DLD1 (cell line): Measurements from ENCODE around the gene ITPK1.
"Not testable (repeated sequence)": the region's sequence is repeated elsewhere in the genome, so short reads cannot be mapped to it uniquely, and the experiment has no call there.

Source experiments
- in situ Hi-C: cut with HindIII; loops from 2 replicates; pipeline ENCODE4 v1.10.0; 2017; ENCODE audit warnings: low sequenced_read_pairs

The ITPK1 gene

DNA sequence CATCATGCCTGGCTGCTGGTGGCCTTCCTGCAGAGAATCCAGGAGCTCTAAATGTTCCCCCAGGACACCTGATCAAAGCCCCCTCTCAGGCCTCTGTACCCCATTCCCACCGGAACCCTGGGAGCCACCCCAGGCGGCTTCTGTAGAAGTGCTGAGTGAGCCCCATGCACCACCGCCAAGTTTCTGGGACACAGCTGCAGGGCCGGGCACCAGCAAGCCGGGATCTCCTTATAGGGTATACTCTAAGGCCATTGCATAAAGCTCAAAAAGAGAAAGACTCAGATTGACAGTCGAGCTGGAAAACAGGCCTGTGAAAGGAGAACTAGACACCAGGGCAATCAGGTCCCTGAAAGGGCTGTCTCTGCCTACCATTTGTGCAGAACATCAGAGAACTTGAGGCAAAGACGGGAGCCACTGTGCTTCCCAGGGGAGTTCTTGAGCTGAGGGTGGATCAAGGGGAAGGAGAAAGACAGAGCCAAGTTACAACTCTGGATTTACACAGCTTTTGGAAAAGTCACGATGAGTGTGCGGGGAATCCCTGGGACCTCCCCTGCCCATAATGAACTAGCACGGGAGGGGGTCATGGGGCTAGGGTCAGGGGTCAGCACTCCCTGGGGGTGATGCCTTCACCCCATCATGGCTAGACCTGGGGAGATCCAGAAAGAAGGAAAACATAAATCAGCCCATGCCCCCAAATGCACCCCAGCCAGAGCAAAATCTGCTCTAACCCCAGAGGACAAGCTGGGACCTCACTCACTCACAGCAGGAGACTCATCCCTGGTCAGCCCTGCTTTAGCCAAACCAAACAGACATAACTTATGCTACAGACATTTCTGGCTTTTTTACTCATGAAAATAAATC lies 51.1 kb downstream of the ITPK1 start:
- in situ Hi-C loops, result no loop called here

DNA sequence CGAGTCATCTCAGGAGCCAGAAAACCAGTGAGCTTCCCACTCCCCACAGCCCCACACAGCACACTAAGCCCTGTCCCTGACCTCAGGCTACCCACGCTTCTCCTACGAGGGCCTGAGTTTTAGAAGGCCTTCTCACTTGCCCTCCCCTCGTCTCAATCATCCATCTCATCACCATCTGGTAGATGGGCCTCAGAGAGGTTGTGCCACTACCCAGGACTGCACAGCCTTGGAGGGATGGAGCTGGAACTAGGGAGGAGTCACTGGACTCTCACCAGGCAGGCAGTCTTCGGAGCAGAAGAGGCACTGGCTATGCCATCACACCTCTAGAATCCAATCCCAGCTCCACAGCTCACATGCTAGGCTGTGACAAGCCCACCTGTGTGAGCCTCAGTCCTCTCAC lies 52.3 kb downstream of the ITPK1 start:
- in situ Hi-C loops, result no loop called here

- in situ Hi-C loops, result no loop called here
Measured at GRCh38 chr14:93062890-93063289, 52.8 kb downstream of the ITPK1 start.

DNA sequence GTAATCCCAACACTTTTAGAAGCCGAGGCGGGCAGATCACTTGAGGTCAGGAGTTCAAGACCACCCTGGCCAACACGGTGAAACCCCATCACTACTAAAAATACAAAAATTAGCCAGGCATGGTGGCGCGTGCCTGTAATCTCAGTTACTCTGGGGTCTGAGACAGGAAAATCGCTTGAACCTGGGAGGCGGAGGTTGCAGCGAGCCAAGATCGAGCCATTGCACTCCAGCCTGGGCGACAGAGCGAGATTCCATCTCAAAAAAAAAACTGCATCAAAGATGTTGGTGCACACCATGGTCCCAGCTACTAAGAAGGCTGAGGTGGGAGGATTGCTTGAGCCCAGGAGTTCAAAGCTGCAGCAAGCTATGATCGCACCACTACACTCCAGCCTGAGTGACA lies 53.7 kb downstream of the ITPK1 start:
- in situ Hi-C loops, result not testable (repeated sequence)

- in situ Hi-C loops, result no loop called here
Measured at GRCh38 chr14:93061380-93062012, 54.2 kb downstream of the ITPK1 start.

DNA sequence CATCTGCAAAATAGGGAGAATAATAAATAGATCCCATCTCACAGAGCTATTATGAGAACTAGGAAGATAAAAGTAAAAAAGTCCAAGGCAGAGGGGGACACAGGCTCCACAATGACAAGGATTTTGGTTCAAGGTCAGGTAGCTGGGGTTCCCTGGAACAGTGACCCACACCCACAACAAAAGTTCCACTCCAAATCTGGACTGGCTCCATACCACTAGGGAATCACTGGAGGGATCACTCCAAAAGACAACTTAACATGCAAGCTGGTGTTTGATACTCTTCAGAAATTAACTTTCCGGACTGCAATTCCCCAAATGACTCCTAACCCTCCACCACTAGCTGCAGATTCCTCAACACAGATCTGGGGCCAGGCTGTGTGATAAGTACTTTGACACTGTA lies 54.9 kb downstream of the ITPK1 start:
- in situ Hi-C loops, result no loop called here

- in situ Hi-C loops, result no loop called here
Measured at GRCh38 chr14:93059917-93060545, 55.7 kb downstream of the ITPK1 start.

- in situ Hi-C loops, result no loop called here
Measured at GRCh38 chr14:93059260-93059659, 56.5 kb downstream of the ITPK1 start.

DNA sequence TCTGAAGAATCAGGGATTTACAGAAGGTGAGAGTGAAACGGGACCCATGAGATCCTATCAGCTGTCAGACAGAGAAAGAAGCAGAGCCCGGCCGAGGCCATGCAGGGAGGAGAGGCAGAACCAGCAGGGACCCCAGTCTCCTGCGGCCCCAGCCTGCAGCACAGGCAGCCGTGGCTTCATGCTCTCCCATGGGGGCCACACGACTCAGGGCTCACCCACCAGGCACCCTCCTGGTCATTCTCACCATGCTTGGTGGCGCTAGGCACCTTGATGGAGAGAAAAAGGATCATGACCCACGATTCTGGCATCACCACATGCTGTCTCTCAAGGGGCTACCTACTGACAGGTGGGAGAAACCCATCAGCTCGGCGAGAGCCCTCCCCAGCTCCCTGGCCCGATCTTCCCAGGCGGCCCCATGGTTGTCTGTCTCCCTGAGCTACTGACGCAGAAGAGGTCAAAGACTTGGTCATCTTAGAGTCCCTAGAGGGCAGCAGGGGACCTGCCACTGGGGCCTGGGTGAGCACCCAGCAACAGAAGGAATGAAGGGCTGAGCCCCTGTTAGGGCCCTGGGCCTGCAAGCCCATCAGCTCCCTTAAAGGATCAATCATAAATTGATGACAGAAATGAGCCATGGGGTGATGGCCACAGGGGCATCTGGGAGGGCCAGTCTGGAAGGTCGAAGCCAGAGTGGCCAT lies 58.0 kb downstream of the ITPK1 start:
- in situ Hi-C loops, result no loop called here

DNA sequence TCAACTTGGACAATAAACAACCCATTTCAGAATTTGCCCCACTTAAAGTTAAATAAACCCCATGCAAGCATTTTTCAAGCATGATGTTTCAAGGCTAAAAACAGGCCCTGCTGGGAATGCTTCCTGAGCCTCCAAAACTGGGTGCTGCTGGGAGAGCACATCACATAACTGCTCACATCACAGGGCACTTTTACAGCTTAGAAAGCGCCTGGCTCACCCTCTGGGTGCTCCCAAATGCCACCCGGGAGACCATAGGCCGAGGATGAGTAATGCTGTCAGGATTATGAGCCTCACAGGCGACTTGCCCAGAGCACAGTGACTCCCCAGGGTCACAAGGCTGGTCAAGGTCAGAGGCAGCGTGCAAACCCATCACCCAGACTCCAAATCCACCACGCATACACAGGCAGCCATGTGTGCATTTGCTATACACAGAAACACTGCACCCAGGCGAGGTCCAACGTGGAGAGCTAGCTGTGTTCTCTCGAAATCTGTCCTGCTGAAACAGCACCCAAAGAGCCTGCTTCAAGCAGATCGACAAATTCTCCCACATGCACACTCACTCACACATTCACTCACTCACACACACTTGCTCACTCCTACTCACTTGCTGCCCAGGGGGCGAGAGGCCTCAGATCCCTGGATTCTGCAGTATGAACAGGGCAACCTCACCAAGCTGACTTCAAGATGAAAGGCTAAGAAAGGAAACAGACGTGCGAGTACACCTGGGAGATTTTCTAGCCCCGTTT lies 58.7 kb downstream of the ITPK1 start:
- in situ Hi-C loops, result no loop called here

DNA sequence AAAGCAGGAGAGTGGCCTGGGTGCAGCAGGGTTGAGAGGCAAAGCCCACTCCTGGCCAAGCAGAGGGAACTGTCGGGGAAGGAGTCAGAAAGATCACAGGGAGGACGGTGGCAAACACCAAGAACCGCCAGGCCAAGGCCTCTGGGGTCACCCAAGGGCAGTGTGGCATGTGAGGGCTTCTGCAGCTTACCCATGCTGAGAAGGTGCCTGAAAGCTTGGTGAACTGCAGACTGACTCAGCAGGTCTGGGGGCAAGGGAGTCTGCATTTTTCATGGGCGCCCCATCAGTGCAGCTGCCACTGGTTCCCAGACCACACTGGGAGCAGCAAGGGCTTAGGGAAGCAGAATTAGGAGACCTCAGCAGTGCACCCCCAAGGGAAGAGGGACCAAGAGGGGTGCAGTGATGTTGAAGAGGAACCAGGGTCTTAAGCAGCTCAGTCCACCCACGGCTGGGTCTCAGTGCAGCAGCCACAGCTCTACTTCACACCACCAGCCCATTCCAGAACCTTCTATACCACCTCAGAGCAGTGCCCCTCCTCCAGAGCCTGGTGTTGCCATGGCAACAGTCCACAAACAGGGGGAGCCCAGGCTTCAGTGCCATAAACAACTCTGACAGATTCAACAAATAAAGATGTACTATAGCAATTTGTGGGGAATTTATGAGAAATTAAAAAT lies 59.4 kb downstream of the ITPK1 start:
- in situ Hi-C loops, result no loop called here

GRCh38 chr14:93055651-93056115 lies 60.0 kb downstream of the ITPK1 start:
- in situ Hi-C loops, result no loop called here

DNA sequence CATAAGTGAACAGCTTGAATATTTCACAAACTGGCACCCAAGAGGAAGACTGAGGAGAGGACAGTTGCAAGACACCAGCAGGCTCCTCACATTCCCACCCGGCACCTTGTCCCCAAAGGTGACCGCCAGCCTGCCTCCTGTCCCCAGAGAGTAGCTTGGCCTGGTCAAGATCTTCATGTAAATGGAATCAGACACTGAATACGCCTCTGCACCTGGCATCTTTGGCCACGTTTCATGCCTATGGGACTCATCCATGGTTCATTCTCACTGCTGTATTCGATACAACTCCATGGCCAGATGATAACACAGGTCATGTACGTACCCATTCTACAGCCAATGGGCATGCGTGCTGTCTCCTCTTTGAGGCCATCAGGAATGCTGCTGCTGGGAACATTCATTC lies 60.8 kb downstream of the ITPK1 start:
- in situ Hi-C loops, result no loop called here

GRCh38 chr14:93054006-93054405 lies 61.7 kb downstream of the ITPK1 start:
- in situ Hi-C loops, result no loop called here

DNA sequence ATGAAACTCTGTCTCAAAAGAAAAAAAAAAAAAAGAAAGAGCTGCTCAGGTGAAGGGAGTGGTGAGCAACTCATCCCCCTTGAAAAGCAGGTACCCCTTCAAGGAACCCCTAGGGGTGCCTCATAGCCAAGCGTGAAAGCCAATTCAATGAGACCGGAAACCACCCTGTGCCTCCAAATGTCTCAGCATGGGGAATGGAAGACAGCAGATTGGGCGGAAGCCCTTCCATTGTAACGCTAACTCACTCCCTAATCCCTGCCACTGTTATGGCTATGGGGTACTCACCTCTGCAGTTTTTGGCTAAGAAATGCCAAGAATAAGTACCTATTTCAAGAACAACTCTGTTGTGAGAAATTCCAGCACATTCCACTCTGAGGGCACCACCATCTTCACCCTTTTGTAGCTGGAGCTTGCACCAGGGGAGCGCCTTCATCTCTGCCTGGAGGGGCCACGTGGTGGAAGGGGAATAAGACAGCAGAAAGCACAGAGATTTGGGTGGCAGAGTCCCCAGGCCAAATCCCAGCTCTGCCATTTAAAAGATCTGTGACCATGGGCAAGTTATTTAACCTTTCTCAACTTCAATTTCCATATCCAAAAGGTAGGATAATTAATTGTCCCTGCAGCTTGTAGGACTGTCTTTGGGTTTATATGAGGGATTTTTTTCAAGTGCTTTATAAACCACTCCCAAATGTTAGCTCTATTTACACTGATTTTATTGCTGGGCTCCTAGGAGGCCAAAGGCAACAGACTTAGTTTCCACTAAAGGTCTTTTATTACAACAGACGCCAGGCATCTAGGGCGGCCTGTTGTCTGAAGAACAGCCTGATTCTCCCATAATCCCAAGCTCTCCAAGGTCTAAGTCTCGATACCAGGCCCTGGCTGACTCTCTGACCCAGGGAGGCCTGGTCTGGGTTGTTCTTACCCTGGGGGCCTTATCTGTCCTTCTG lies 63.9 kb downstream of the ITPK1 start:
- in situ Hi-C loops, result no loop called here

- in situ Hi-C loops, result no loop called here
Measured at GRCh38 chr14:93050761-93051160, 65.0 kb downstream of the ITPK1 start.

DNA sequence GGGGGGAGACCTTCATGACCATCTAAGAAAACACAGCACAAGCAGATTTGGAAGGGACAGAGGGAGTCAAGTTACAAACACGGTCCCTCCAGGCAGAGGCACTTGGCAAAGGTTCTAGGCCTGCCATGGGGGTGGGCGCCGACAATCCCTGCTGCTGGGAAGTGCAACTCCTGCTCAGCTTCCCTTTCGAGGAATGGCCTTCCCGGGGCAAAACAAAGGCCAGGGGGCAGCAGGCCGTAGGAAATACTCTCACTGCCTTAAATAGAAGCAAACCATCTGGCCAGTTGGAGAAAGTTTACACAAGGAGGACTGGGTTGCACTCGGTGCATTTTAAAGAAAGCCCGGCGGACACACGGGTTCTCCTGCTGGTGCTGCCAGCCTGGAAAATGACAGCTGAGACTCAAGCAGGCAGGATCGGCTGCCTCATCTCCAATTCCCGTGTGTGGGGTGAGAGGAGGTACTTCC lies 65.8 kb downstream of the ITPK1 start:
- in situ Hi-C loops, result loop anchor here (10.0 kb wide), 1 partner anchor 45 kb away; no protein-coding TSS in a partner anchor

DNA sequence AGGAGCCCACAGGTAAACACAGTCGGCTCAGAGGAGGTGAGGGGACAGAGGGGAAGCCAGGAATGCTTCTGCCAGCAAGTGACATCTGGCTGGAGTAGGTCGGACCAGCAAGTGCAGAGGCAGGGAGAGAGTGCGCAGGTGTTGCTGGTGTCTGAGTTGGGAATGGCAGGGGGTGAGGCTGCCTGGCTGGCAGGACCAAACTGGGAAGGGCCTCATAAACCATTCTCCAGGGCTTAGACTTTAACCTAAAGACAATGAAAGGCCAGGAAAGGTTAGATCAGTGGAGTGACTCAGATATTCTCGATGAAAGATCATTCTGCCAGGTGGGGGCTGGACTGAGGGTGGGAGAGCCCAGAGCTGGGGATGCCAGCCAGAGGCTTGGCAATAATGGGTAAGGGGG lies 66.4 kb downstream of the ITPK1 start:
- in situ Hi-C loops, result loop anchor here (10.0 kb wide), 1 partner anchor 45 kb away; no protein-coding TSS in a partner anchor

- in situ Hi-C loops, result loop anchor here (10.0 kb wide), 1 partner anchor 46 kb away; no protein-coding TSS in a partner anchor
Measured at GRCh38 chr14:93048843-93049242, 66.9 kb downstream of the ITPK1 start.
